Coronary artery (tissue), 2 donors: ENCODE data around the gene ARMC3.

Experiments used
- DNase-seq: peaks from one replicate; pipeline ENCODE4 v3.0.0-alpha.2; 2017; ENCODE audit warnings: low spot score
- H3K27ac ChIP-seq, 2 donors: fragments of 200-600 bp; sonication (generic); one replicate each; pipeline ENCODE4 v1.5.1; 2016 to 2019
- H3K4me3 ChIP-seq: fragments of 200-600 bp; sonication (generic); 2 replicates; pipeline ENCODE4 v1.5.1; 2016; ENCODE audit warnings: mild to moderate bottlenecking, moderate library complexity
- CTCF ChIP-seq: fragments of 200-600 bp; sonication (generic); IDR thresholded peaks from one replicate; pipeline ENCODE4 v1.5.1; 2019; ENCODE audit warnings: antibody characterized with exemption

ARMC3 gene

GRCh38 chr10:23080262-23080661 lies 152.4 kb downstream of the ARMC3 start:
- no peak for DNase-seq
- Histone ChIP-seq H3K4me3 (no peak overlapping the region), H3K27ac (no peak overlapping the region)
- TF ChIP-seq CTCF = no peak

GRCh38 chr10:23081221-23081750 lies 153.4 kb downstream of the ARMC3 start:
- Histone ChIP-seq H3K27ac (no peak overlapping the region), H3K4me3 (no peak overlapping the region)
- DNase-seq = no peak
- TF ChIP-seq CTCF = no peak

- DNase-seq = no peak
- TF ChIP-seq CTCF = no peak
- H3K4me3 ChIP-seq = no peak overlapping the region
- H3K27ac ChIP-seq = no peak overlapping the region
Observed at GRCh38 chr10:23081891-23082290, 154.0 kb downstream of the ARMC3 start.
